Panc1 (cell line): ENCODE data around the gene HIC2. TPM values are rescaled to one million over a fixed set of nuclear protein-coding genes. Genes with fewer than 3 reads are reported as not detected.

Experiments
- ATAC-seq: fragments of 200-7000 bp; cut with Tn5 transposase; 2 replicates; pipeline ENCODE4 v1.9.1; 2020; ENCODE audit warnings: mild to moderate bottlenecking, moderate library complexity
- BruUV-seq: library from RNA; stranded (reverse); fragments of 400-500 nt; replicated peaks from 2 replicates; lab custom pipeline; 2021; lab: Mats Ljungman, UMichigan
- CTCF ChIA-PET: fragments of 300-600 bp; sonication (Branson Sonifier 250); formaldehyde crosslinking; loops from one replicate; lab custom pipeline; 2022; ENCODE audit warnings: antibody characterized with exemption; lab: Charles Lee
- POLR2A ChIA-PET: fragments of 300-600 bp; sonication (Branson Sonifier 250); formaldehyde crosslinking; loops from one replicate; lab custom pipeline; 2022; ENCODE audit warnings: antibody characterized with exemption; lab: Charles Lee
- DNase-seq: peaks from one replicate; pipeline ENCODE4 v3.0.0-alpha.2; 2010; ENCODE audit warnings: low read depth, low spot score
- H3K27ac ChIP-seq: 2 replicates; pipeline ENCODE4 v1.5.1; 2011; ENCODE audit warnings: mild to moderate bottlenecking, low read length, inconsistent platforms
- H3K27me3 ChIP-seq: fragments of 200-500 bp; sonication (Bioruptor generic); 2 replicates; pipeline ENCODE4 v1.6.0; 2014; ENCODE audit warnings: low read length, inconsistent platforms; ENCODE audit not compliant: control insufficient read depth, insufficient read depth
- H3K36me3 ChIP-seq: fragments of 200-500 bp; sonication (Bioruptor generic); 2 replicates; pipeline ENCODE4 v1.5.1; 2014; ENCODE audit warnings: inconsistent platforms, mild to moderate bottlenecking, low read length, moderate library complexity; ENCODE audit not compliant: control insufficient read depth, insufficient read depth
- H3K4me1 ChIP-seq: 2 replicates; pipeline ENCODE4 v1.5.1; 2011; ENCODE audit warnings: inconsistent platforms, mild to moderate bottlenecking, low read length, moderate library complexity; ENCODE audit not compliant: control insufficient read depth, insufficient read depth
- H3K4me3 ChIP-seq, 2 experiments: 2 replicates each; pipeline ENCODE4 v1.5.1; 2011 to 2012; ENCODE audit warnings: low read depth in 2 of 2, low read length in 2 of 2, mild to moderate bottlenecking in 2 of 2, inconsistent platforms in 1 of 2, moderate library complexity in 1 of 2
- H3K9me3 ChIP-seq: fragments of 200-500 bp; sonication (Bioruptor generic); 2 replicates; pipeline ENCODE4 v1.5.1; 2014; ENCODE audit warnings: low read depth, mild to moderate bottlenecking, inconsistent platforms, low read length, moderate library complexity; ENCODE audit not compliant: control insufficient read depth, insufficient read depth
- CTCF ChIP-seq: fragments of 450-650 bp; IDR thresholded peaks from 2 replicates; pipeline ENCODE4 v1.5.1; 2017; ENCODE audit warnings: mild to moderate bottlenecking
- POLR2AphosphoS5 ChIP-seq: IDR thresholded peaks from 2 replicates; pipeline ENCODE4 v1.6.1; 2012; ENCODE audit warnings: mild to moderate bottlenecking, low read depth, low read length, moderate library complexity
- SIN3A ChIP-seq: IDR thresholded peaks from 2 replicates; pipeline ENCODE4 v1.6.1; 2012; ENCODE audit warnings: low read depth, mild to moderate bottlenecking, low read length, moderate library complexity, borderline replicate concordance; ENCODE audit not compliant: insufficient read depth
- TCF7L2 ChIP-seq: IDR thresholded peaks from 2 replicates; pipeline ENCODE4 v1.6.1; 2011; ENCODE audit warnings: mild to moderate bottlenecking, low read depth, low read length, inconsistent platforms
- in situ Hi-C: cut with HindIII; loops from 2 replicates; pipeline ENCODE4 v1.10.0; 2016; ENCODE audit warnings: low sequenced_read_pairs, low pct_unique_long_range_greater_than_20kb
- intact Hi-C: fragments of 100-400 bp; cut with micrococcal nuclease; formaldehyde crosslinking; loops from one replicate; pipeline ENCODE4 v1.10.0; 2022; ENCODE audit not compliant: unreplicated experiment
- total RNA-seq: library from RNA; stranded (reverse); gene quantifications from one replicate; pipeline ENCODE4 v1.2.1, GENCODE V29; 2021; ENCODE audit not compliant: unreplicated experiment
- TF ChIP-seq, protein P1 (sequence below), 2 experiments: IDR thresholded peaks; 2 replicates each; pipeline ENCODE4 v1.6.1; 2011 to 2012; ENCODE audit warnings: low read depth in 2 of 2, control low read depth in 1 of 2, low read length in 1 of 2, mild to moderate bottlenecking in 1 of 2, moderate library complexity in 1 of 2; ENCODE audit not compliant: insufficient read depth in 1 of 2

Gene HIC2
- total RNA-seq, 1 experiment from 2014 or later, result 7.3 TPM

DNA sequence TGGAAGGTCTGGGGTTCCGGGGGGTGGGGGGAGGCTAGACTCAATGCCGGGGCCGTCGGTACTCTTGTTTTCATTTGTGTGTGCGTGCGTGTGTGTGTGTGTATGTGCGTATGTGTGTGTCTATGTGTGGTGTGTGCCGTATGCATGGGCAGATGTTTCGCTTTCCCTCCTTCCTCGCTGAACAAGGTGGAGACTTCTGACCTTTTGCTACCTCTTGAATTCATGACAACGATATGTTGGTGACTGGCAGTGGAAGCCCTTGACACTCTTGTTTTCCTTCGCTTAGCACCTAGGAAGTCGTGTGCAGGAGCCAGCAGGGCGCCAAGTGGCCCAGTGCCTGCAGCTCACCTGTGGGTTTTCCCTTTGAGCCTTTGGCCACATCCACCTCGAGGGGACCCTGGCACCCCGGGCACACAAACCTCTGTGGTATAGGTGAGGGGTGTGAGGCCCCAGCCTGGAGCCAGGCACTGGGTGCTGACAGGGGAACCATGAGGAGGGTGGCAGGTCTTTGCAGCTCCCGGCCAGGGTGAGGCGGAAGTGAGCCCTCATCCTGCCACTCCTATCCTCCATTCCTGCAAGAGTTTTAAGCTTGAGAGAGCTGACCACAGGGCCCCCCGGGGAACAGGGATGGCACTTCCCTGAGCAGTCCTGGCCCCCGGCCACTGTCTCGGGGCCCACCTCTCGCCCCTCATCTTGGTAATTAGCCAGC is 30.7 kb downstream of the HIC2 start:
- ATAC-seq, result no peak
- ChIA-PET CTCF (interaction anchor here (1.1 kb wide), 1 partner anchor 9 kb away, joined by 6 read pairs; no protein-coding TSS in a partner anchor), POLR2A (no interaction called here)
- TF ChIP-seq TCF7L2, result no peak
- no peak for TF ChIP-seq SIN3A
- TF ChIP-seq, protein P1, sequence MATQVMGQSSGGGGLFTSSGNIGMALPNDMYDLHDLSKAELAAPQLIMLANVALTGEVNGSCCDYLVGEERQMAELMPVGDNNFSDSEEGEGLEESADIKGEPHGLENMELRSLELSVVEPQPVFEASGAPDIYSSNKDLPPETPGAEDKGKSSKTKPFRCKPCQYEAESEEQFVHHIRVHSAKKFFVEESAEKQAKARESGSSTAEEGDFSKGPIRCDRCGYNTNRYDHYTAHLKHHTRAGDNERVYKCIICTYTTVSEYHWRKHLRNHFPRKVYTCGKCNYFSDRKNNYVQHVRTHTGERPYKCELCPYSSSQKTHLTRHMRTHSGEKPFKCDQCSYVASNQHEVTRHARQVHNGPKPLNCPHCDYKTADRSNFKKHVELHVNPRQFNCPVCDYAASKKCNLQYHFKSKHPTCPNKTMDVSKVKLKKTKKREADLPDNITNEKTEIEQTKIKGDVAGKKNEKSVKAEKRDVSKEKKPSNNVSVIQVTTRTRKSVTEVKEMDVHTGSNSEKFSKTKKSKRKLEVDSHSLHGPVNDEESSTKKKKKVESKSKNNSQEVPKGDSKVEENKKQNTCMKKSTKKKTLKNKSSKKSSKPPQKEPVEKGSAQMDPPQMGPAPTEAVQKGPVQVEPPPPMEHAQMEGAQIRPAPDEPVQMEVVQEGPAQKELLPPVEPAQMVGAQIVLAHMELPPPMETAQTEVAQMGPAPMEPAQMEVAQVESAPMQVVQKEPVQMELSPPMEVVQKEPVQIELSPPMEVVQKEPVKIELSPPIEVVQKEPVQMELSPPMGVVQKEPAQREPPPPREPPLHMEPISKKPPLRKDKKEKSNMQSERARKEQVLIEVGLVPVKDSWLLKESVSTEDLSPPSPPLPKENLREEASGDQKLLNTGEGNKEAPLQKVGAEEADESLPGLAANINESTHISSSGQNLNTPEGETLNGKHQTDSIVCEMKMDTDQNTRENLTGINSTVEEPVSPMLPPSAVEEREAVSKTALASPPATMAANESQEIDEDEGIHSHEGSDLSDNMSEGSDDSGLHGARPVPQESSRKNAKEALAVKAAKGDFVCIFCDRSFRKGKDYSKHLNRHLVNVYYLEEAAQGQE (IDR thresholded peaks at IDR 0.05; ENCODE audit: insufficient read depth in 1 of 2, low read depth in 2 of 2, low read length in 1 of 2), result no peak
- TF ChIP-seq CTCF, result peak; percentile 56; the same call in 1 of the 2 replicates
- BruUV-seq, result no TSS peak
- H3K27ac ChIP-seq, result no peak overlapping the region
- H3K36me3 ChIP-seq, result no peaks in the 10 kb centered on the region
- no peak overlapping the region for H3K4me3 ChIP-seq
- intact Hi-C loops (no loop called here), in situ Hi-C loops (no loop called here)
- no peaks in the 10 kb centered on the region for H3K27me3 ChIP-seq
- H3K4me1 ChIP-seq, result peaks cover 4% of the 10 kb centered on the region; the same call in 1 of the 2 replicates
- H3K9me3 ChIP-seq, result no peaks in the 10 kb centered on the region
- DNase-seq, result no peak

DNA sequence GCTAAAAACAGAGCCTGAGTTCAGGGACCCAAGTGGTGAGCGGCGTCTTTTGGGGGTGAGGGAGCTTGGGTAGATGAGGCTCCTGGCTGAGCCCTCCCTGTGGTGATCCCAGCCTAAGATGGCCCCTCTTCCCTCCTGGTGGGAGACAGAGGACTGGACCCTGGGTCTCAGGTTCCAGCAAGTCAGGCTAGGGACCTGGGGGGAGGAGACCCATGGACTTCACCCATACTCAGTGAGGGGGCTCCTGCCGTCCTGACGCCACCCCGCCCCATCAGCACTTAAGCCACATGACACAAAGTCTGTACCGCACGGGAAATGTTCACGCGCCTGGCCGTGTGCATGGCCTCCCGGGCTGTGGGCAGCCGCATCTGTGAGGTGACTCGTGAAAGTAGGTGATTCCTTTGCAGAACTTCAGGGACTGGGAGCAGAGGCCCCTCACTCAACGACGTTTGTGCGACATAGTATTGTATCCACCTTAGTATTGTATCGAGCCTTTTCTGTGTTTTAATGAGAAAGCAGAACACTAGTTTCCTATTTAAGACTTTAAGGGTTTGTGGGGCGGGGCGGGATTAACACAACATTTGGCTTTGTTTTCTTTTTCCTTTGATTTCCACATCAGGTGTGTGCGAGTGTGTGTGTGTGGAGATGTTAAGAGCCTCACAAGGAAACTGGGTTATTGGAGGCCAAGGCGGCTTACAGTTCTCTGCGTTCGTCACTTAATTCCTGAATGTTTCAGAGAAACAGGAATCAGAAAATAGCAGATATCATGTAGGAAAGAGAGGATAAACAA is 31.7 kb downstream of the HIC2 start:
- H3K36me3 ChIP-seq, result no peaks in the 10 kb centered on the region
- POLR2A ChIA-PET, result no interaction called here
- CTCF ChIA-PET, result interaction anchor here (1.1 kb wide), 1 partner anchor 8 kb away, joined by 6 read pairs; no protein-coding TSS in a partner anchor
- intact Hi-C loops (no loop called here), in situ Hi-C loops (no loop called here)
- no peak overlapping the region for H3K4me3 ChIP-seq
- H3K9me3 ChIP-seq, result no peaks in the 10 kb centered on the region
- H3K27me3 ChIP-seq, result no peaks in the 10 kb centered on the region
- ATAC-seq, result no peak
- H3K4me1 ChIP-seq, result no peaks in the 10 kb centered on the region
- TF ChIP-seq CTCF (no peak), TCF7L2 (no peak), SIN3A (no peak), POLR2AphosphoS5 (no peak)
- TF ChIP-seq, protein P1 (IDR thresholded peaks at IDR 0.05; ENCODE audit: insufficient read depth in 1 of 2, low read depth in 2 of 2, low read length in 1 of 2), result no peak
- no peak overlapping the region for H3K27ac ChIP-seq
- no peak for DNase-seq
- no TSS peak for BruUV-seq
